Measurements from ENCODE around the gene ABCB1.
"Not testable (repeated sequence)": the region's sequence is repeated elsewhere in the genome, so short reads cannot be mapped to it uniquely, and the experiment has no call there.

The ABCB1 gene

GRCh38 chr7:87483131-87483530 lies 117.6 kb downstream of the ABCB1 start:
- TF ChIP-seq GATA1 (IDR thresholded peaks at IDR 0.05; ENCODE audit: low read depth, low read length) (no peak), POLR2A (IDR thresholded peaks at IDR 0.05; ENCODE audit: low read length) (no peak)

GRCh38 chr7:87482115-87482514 lies 118.6 kb downstream of the ABCB1 start:
- no peak for TF ChIP-seq POLR2A (IDR thresholded peaks at IDR 0.05; ENCODE audit: low read length)
- no peak for TF ChIP-seq GATA1 (IDR thresholded peaks at IDR 0.05; ENCODE audit: low read depth, low read length)

More at GRCh38 chr7:87483131-87483530, 117.6 kb downstream of the ABCB1 start:
- DNase-seq: no peak

GRCh38 chr7:87480386-87480785 lies 120.3 kb downstream of the ABCB1 start:
- DNase-seq: no peak
- TF ChIP-seq POLR2A (IDR thresholded peaks at IDR 0.05; ENCODE audit: low read length): no peak
- no peak for TF ChIP-seq GATA1 (IDR thresholded peaks at IDR 0.05; ENCODE audit: low read depth, low read length)

More at GRCh38 chr7:87482115-87482514, 118.6 kb downstream of the ABCB1 start:
- DNase-seq: no peak

GRCh38 chr7:87479951-87480350 lies 120.7 kb downstream of the ABCB1 start:
- no peak for DNase-seq
- TF ChIP-seq POLR2A (IDR thresholded peaks at IDR 0.05; ENCODE audit: low read length) (no peak), GATA1 (IDR thresholded peaks at IDR 0.05; ENCODE audit: low read depth, low read length) (no peak)

- TF ChIP-seq POLR2A (IDR thresholded peaks at IDR 0.05; ENCODE audit: low read length): no peak
- TF ChIP-seq GATA1 (IDR thresholded peaks at IDR 0.05; ENCODE audit: low read depth, low read length): no peak
Measured at GRCh38 chr7:87476179-87476557, 124.5 kb downstream of the ABCB1 start.

GRCh38 chr7:87475359-87476178 lies 125.1 kb downstream of the ABCB1 start, which contains the start of gene ABCB4:
Gene ABCB4 (minus strand): TSS chr7:87475680. CDS start chr7:87475465, 215 bp downstream.
- DNase-seq: peak; percentile 83 to 85
- no peak for TF ChIP-seq GATA1 (IDR thresholded peaks at IDR 0.05; ENCODE audit: low read depth, low read length)
- no peak for TF ChIP-seq POLR2A (IDR thresholded peaks at IDR 0.05; ENCODE audit: low read length)

More at GRCh38 chr7:87476179-87476557, 124.5 kb downstream of the ABCB1 start:
- DNase-seq: peak in 1 of 2 experiments; percentile 31

- DNase-seq: peak; percentile 48 to 73
- TF ChIP-seq GATA1 (IDR thresholded peaks at IDR 0.05; ENCODE audit: low read depth, low read length) (no peak), POLR2A (IDR thresholded peaks at IDR 0.05; ENCODE audit: low read length) (no peak)
Measured at GRCh38 chr7:87474533-87475358, 125.9 kb downstream of the ABCB1 start.

- peak in 1 of 2 experiments; percentile 32 for DNase-seq
- TF ChIP-seq POLR2A (IDR thresholded peaks at IDR 0.05; ENCODE audit: low read length) (no peak), GATA1 (IDR thresholded peaks at IDR 0.05; ENCODE audit: low read depth, low read length) (no peak)
Measured at GRCh38 chr7:87473986-87474385, 126.7 kb downstream of the ABCB1 start.

GRCh38 chr7:87473192-87473591 lies 127.5 kb downstream of the ABCB1 start:
- no peak for DNase-seq
- TF ChIP-seq GATA1 (IDR thresholded peaks at IDR 0.05; ENCODE audit: low read depth, low read length) (no peak), POLR2A (IDR thresholded peaks at IDR 0.05; ENCODE audit: low read length) (no peak)

- no peak for DNase-seq
- no peak for TF ChIP-seq POLR2A (IDR thresholded peaks at IDR 0.05; ENCODE audit: low read length)
- no peak for TF ChIP-seq GATA1 (IDR thresholded peaks at IDR 0.05; ENCODE audit: low read depth, low read length)
Measured at GRCh38 chr7:87471473-87471872, 129.2 kb downstream of the ABCB1 start.

- DNase-seq: not testable (repeated sequence)
Measured at GRCh38 chr7:87469204-87469603, 131.5 kb downstream of the ABCB1 start.

- DNase-seq: not testable (repeated sequence)
Measured at GRCh38 chr7:87465534-87465880, 135.2 kb downstream of the ABCB1 start.

- DNase-seq: not testable (repeated sequence)
Measured at GRCh38 chr7:87464830-87465533, 135.7 kb downstream of the ABCB1 start.

GRCh38 chr7:87463982-87464381 lies 136.7 kb downstream of the ABCB1 start:
- TF ChIP-seq POLR2A (IDR thresholded peaks at IDR 0.05; ENCODE audit: low read length): no peak
- no peak for TF ChIP-seq GATA1 (IDR thresholded peaks at IDR 0.05; ENCODE audit: low read depth, low read length)
- DNase-seq: no peak

- not testable (repeated sequence) for DNase-seq
Measured at GRCh38 chr7:87460444-87460843, 140.2 kb downstream of the ABCB1 start.

All from erythroblast (primary cell).